GM21576 (cell line): ENCODE results near the gene PHOX2A.

Experiments used
- ATAC-seq: cut with Tn5 transposase; IDR thresholded peaks from one replicate; pipeline ENCODE4 v1.9.1; 2021; ENCODE audit warnings: mild to moderate bottlenecking, moderate library complexity; ENCODE audit not compliant: unreplicated experiment

The PHOX2A gene

GRCh38 chr11:72189455-72190250 lies 54.3 kb downstream of the PHOX2A start:
- ATAC-seq: no peak
